Measurements from ENCODE around the gene TRIM41. TPM values are rescaled to one million over a fixed set of nuclear protein-coding genes. Genes with fewer than 3 reads are reported as not detected.
A peak's percentile ranks its signal among the peaks of the same experiment; 100 is the strongest.

TRIM41 gene
- polyA plus RNA-seq, 1 donor (not counting 4 experiments of a cell fraction or from before 2014, with no cell fraction given) = 13.4 TPM

DNA sequence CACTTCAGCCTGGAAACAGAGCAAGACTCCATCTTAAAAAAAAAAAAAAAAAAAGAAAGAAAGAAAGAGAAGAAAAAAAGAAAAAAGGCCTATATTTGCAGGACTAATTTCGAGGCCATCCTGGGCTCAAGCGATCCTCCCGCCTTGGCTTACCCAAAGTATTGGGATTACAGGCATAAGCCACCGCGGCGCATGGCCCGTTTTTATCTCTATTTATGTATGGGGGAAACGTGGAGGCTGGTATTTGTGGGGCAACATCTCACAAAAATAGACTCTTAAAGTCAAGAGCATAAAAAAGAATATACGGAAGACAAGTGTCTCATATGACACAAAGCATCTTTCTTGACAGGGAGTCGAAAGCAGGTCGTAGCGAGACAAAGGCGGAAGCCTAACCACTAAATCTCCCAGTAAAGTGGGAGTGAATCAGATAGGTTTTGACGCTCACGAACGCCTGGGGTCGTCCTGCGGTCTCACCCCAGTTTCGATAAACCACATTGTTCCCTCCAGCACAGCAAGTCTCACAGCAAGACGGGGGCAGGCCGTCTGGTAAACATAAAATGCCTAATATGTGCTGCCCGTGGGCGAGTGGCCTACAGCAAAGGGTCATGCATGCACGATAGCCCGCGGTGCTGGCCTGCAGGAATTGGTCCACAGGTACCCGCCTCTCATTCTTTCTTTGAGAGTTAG lies 1.8 kb upstream of the TRIM41 start:
- dilution Hi-C loops (cut with MboI; ENCODE audit: extremely low pct_ligation_motif_present, low sequenced_read_pairs) = no loop called here
- peaks cover 4% of the 10 kb centered on the region for H3K9me1 ChIP-seq (ENCODE audit: control insufficient read depth, extremely low read depth, insufficient read depth, low read length)
- peaks cover 23% of the 10 kb centered on the region for H3K79me2 ChIP-seq (ENCODE audit: control insufficient read depth, insufficient read depth, low read length)
- H3K4me3 ChIP-seq (ENCODE audit: control insufficient read depth in 2 of 3, extremely low read depth in 1 of 3, insufficient read depth in 2 of 3, low read depth in 1 of 3, low read length in 3 of 3) = no peak overlapping the region
- no peaks in the 10 kb centered on the region for H3K27me3 ChIP-seq (ENCODE audit: control insufficient read depth, extremely low read depth, insufficient read depth, low read length)
- no peaks in the 10 kb centered on the region for H3K9me3 ChIP-seq (ENCODE audit: control insufficient read depth, low read depth, low read length)
- no peak overlapping the region for H3K9ac ChIP-seq (ENCODE audit: control insufficient read depth, extremely low read depth, insufficient read depth, low read length)
- H3K27ac ChIP-seq (ENCODE audit: control insufficient read depth, insufficient read depth, low read length) = no peak overlapping the region
- DNase-seq (ENCODE audit: low read depth, low spot score) (no peak), FAIRE-seq (no peak)
- H3K4me1 ChIP-seq (ENCODE audit: control insufficient read depth, extremely low read depth, insufficient read depth, low read length) = peaks cover 24% of the 10 kb centered on the region
- H3K36me3 ChIP-seq (ENCODE audit: control insufficient read depth in 2 of 2, extremely low read depth in 1 of 2, insufficient read depth in 2 of 2, low read length in 2 of 2) = peaks cover 5 to 11% of the 10 kb centered on the region in 2 experiments
- peak overlapping the region; percentile 6 for H3K4me2 ChIP-seq (ENCODE audit: control insufficient read depth, extremely low read depth, insufficient read depth, low read depth, low read length)
- H2AFZ ChIP-seq (ENCODE audit: control insufficient read depth, low read length) = no peak overlapping the region
- no peak for TF ChIP-seq EZH2 (IDR thresholded peaks at IDR 0.05; ENCODE audit: low read length)
- TF ChIP-seq, protein P1, sequence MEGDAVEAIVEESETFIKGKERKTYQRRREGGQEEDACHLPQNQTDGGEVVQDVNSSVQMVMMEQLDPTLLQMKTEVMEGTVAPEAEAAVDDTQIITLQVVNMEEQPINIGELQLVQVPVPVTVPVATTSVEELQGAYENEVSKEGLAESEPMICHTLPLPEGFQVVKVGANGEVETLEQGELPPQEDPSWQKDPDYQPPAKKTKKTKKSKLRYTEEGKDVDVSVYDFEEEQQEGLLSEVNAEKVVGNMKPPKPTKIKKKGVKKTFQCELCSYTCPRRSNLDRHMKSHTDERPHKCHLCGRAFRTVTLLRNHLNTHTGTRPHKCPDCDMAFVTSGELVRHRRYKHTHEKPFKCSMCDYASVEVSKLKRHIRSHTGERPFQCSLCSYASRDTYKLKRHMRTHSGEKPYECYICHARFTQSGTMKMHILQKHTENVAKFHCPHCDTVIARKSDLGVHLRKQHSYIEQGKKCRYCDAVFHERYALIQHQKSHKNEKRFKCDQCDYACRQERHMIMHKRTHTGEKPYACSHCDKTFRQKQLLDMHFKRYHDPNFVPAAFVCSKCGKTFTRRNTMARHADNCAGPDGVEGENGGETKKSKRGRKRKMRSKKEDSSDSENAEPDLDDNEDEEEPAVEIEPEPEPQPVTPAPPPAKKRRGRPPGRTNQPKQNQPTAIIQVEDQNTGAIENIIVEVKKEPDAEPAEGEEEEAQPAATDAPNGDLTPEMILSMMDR (optimal IDR thresholded peaks at IDR 0.05 in 1 of 3, IDR thresholded peaks at IDR 0.05 in 1 of 3, conservative IDR thresholded peaks at IDR 0.05 in 1 of 3; ENCODE audit: extremely low read depth in 1 of 3, insufficient read depth in 2 of 3, low read length in 3 of 3) = no peak
- no peaks in the 10 kb centered on the region for H4K20me1 ChIP-seq (ENCODE audit: control insufficient read depth, extremely low read depth, insufficient read depth, low read length)

DNA sequence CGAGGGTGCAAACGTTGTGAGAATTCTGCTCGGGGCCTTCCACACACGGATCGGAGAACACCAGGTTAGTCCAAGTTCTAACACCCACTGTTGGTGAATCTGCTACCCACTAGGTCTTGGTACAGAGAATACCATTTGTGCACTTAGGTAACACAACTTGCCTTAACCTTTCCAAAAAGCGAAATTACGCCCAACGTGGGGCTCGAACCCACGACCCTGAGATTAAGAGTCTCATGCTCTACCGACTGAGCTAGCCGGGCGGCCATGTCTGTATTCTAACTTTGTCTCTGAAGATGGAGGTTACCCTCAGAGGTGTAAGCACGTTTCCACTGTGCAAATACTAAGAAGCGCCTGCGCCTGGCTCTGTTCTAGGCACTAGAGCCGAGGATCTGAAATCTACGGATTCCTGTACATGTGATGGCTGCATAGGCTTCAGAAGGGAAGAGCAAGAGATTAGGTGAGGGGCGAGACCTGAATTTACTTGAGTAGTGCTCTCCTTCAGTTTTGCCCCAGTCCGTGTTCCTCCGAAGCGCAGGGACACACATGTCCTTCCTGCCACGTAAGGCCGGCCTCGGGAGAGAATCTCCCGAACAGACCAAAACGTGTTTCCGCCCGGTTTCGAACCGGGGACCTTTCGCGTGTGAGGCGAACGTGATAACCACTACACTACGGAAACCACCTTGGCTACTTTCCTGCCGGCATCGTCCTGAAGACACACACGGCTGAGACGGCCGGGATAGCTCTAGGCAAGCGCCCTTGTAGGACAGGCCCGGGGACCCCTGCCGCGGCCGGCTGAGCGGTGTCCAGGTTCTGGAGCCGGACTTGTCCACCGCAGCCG lies 1.1 kb upstream of the TRIM41 start:
- Histone ChIP-seq H3K4me3 (ENCODE audit: control insufficient read depth in 2 of 3, extremely low read depth in 1 of 3, insufficient read depth in 2 of 3, low read depth in 1 of 3, low read length in 3 of 3) (peak overlapping the region; percentile 85 to 88 (median 87)), H3K4me2 (ENCODE audit: control insufficient read depth, extremely low read depth, insufficient read depth, low read depth, low read length) (peak overlapping the region; percentile 94), H3K9me1 (ENCODE audit: control insufficient read depth, extremely low read depth, insufficient read depth, low read length) (peaks cover 4% of the 10 kb centered on the region), H3K9ac (ENCODE audit: control insufficient read depth, extremely low read depth, insufficient read depth, low read length) (peak overlapping the region; percentile 87), H4K20me1 (ENCODE audit: control insufficient read depth, extremely low read depth, insufficient read depth, low read length) (no peaks in the 10 kb centered on the region), H3K36me3 (ENCODE audit: control insufficient read depth in 2 of 2, extremely low read depth in 1 of 2, insufficient read depth in 2 of 2, low read length in 2 of 2) (peaks cover 10 to 13% of the 10 kb centered on the region in 2 experiments), H3K27ac (ENCODE audit: control insufficient read depth, insufficient read depth, low read length) (peak overlapping the region; percentile 88), H3K9me3 (ENCODE audit: control insufficient read depth, low read depth, low read length) (no peaks in the 10 kb centered on the region), H3K79me2 (ENCODE audit: control insufficient read depth, insufficient read depth, low read length) (peaks cover 24% of the 10 kb centered on the region), H2AFZ (ENCODE audit: control insufficient read depth, low read length) (peak overlapping the region; percentile 87), H3K27me3 (ENCODE audit: control insufficient read depth, extremely low read depth, insufficient read depth, low read length) (no peaks in the 10 kb centered on the region), H3K4me1 (ENCODE audit: control insufficient read depth, extremely low read depth, insufficient read depth, low read length) (peaks cover 24% of the 10 kb centered on the region)
- dilution Hi-C loops (cut with MboI; ENCODE audit: extremely low pct_ligation_motif_present, low sequenced_read_pairs) = no loop called here
- DNase-seq (ENCODE audit: low read depth, low spot score) = peak; percentile 94
- peak; percentile 34 for FAIRE-seq
- TF ChIP-seq, protein P1 (optimal IDR thresholded peaks at IDR 0.05 in 1 of 3, IDR thresholded peaks at IDR 0.05 in 1 of 3, conservative IDR thresholded peaks at IDR 0.05 in 1 of 3; ENCODE audit: extremely low read depth in 1 of 3, insufficient read depth in 2 of 3, low read length in 3 of 3) = no peak
- TF ChIP-seq EZH2 (IDR thresholded peaks at IDR 0.05; ENCODE audit: low read length) = no peak

Measured in keratinocyte (primary cell).